Loucy (cell line): ENCODE measurements around the gene TAS2R41.

Source experiments
- EZH2phosphoT487 ChIP-seq: fragments of 200-600 bp; IDR thresholded peaks from 2 replicates; pipeline ENCODE4 v1.6.1; 2018; ENCODE audit warnings: antibody characterized with exemption, mild to moderate bottlenecking, moderate library complexity, borderline replicate concordance
- TF ChIP-seq, protein P1 (sequence below): fragments of 200-600 bp; sonication (generic); conservative IDR thresholded peaks from 2 replicates; pipeline ENCODE4 v1.5.1; 2014; ENCODE audit warnings: mild to moderate bottlenecking, antibody characterized with exemption, low read length

GRCh38 chr7:143499743-143500348, 22.2 kb downstream of the TAS2R41 start:
- TF ChIP-seq, protein P1, sequence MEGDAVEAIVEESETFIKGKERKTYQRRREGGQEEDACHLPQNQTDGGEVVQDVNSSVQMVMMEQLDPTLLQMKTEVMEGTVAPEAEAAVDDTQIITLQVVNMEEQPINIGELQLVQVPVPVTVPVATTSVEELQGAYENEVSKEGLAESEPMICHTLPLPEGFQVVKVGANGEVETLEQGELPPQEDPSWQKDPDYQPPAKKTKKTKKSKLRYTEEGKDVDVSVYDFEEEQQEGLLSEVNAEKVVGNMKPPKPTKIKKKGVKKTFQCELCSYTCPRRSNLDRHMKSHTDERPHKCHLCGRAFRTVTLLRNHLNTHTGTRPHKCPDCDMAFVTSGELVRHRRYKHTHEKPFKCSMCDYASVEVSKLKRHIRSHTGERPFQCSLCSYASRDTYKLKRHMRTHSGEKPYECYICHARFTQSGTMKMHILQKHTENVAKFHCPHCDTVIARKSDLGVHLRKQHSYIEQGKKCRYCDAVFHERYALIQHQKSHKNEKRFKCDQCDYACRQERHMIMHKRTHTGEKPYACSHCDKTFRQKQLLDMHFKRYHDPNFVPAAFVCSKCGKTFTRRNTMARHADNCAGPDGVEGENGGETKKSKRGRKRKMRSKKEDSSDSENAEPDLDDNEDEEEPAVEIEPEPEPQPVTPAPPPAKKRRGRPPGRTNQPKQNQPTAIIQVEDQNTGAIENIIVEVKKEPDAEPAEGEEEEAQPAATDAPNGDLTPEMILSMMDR, result no peak
- TF ChIP-seq EZH2phosphoT487, result no peak
